Jurkat, Clone E6-1 (cell line): ENCODE results near the gene DCST2. TPM values are rescaled to one million over a fixed set of nuclear protein-coding genes. Genes with fewer than 3 reads are reported as not detected.

Source experiments
- DNase-seq: peaks from one replicate; pipeline ENCODE4 v3.0.0-alpha.2; 2011; ENCODE audit warnings: low read depth, low spot score
- H3K4me3 ChIP-seq: 2 replicates; pipeline ENCODE4 v1.5.1; 2011; ENCODE audit warnings: mild to moderate bottlenecking, low read length, control low read depth, moderate library complexity
- polyA plus RNA-seq: library from polyadenylated mRNA; unstranded; fragments of >200 nt; gene quantifications from one replicate; pipeline ENCODE4 v1.2.1, GENCODE V29; 2012; ENCODE audit warnings: missing spikeins; ENCODE audit not compliant: insufficient read length, insufficient read depth

The DCST2 gene
- polyA plus RNA-seq: not detected

DNA sequence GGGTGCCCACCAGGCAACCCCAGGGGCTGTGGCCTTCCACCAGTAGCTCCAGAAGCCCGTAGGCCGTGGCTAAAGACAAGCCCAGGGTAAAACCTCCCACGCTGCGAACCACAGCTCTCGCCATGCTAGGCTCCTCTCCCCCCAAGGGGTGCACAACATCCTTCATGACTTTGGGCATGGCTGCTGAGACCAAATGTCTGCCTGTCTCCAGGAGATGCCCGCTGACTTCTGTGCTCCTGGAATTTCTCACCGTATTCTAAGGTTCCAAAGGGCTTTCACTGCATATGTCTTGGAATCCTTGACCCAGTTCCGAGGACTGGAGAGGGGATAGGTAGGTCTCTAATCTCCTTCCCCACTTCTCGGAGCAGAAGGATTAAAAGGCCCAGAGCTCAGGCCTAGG is at the start of gene DCST2, which contains the start of gene DCST1:
Gene DCST2, minus strand, starts transcription at position 258 of the 400 bp plus-strand sequence. Its CDS starts 80 bp downstream, at position 178.
Gene DCST1, plus strand, starts transcription at position 301 of the 400 bp plus-strand sequence. CDS start 213 bp downstream, outside the sequence.
- no peak for DNase-seq
- H3K4me3 ChIP-seq: no peak within 1 kb of the TSS

DNA sequence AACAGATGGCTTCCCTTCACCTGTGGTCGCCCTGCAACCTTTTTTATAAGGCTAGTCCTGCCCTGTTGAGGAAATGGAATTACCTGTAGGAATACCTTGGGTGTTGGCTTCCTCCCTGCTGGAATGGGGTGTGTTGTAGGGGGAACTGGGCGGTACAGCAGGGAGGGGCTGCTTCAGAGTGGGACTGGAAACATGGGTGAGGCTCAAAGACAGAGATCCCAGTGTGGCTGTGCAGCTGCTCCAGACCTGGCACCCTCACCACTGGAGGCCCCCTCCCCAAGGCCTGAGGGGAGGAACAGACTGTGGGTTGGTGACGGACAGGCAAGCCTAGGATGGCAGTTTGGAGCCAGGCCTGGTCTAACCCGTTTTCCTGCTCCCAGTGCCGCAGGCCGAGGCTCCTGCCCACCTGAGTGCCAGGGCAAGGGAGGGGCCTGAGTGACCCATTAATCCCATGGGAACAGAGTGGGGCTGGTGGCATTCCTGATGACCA is 49.5 kb upstream of the DCST2 start:
- H3K4me3 ChIP-seq: no peak overlapping the region
- no peak for DNase-seq

DNA sequence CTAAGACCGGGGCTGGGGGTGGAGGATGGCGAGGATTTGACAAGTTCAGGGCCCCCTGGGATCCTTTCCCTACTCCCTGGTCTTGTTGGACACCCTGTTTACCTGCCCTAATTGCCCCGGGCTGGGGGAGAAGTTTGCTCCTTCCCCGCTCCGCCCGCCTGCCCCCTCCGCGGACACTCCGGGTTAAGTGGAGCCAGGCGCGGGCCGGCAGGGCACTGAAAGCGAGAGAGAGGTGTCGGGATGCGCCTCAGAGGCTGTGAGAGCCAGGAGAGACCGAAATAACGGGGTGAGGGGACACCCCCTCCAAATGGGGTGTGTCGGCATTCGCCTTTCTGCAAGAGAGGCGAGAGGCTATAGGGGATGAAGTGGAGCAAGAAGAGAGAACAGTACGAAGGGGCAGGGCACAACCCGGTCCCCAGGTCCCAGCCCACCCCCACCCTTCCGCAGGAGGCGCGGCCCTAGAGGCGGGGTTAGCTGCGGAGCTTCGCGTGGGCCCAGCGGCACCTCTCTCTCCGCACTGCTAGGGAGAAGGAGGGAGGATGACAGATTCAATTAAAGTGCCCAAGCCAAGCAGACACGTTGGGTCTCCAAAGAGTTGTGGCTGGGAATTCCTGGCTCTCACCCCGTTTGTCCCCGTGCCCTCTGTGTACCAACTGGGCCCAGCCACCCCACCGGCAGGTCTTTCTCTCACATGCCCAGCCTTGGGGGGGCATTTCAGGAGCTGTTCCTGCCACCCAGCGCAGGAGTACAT is 48.9 kb upstream of the DCST2 start:
- no peak overlapping the region for H3K4me3 ChIP-seq
- DNase-seq: no peak

DNA sequence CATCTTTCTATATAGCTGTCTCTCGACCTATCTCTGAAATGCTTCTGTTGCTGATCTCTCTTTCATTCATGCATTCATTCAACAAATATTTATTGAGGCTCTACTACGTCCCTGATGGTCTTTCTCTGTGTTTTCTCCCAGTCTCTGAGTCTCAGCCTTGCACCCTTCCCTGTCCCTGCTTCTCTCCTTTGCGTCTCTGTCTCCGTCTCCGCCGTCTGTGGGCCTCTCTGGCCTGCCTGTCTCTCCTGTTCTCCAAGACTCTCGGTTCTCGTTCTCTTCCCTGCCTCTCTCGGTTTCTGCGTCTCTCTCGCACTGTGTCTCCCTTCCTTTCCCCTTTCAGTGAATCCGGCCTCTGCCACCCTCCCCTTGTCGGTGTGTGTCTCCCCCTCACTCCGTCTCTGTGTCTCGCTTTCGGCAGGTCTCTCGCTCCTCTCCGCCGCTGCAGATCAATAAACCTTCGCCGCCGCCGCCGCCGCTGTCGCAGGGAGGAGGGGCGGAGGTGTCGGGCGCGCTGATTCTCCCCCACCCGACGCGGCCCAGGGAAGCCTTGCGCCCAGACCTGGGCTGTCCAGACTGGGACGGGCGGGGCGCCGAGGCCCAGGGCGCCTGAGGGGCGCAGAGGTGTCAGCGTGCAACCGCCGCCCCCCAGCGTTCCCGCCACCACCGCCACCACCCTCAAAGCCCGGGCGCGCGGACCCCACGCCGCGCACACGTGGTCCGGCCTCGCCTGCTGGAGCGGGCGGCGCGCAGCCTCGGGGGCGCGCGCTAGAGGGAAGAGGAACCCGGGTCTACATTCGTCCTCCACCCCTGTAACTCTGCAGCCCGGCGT is 48.1 kb upstream of the DCST2 start:
- peak overlapping the region; percentile 12 for H3K4me3 ChIP-seq
- DNase-seq: no peak

DNA sequence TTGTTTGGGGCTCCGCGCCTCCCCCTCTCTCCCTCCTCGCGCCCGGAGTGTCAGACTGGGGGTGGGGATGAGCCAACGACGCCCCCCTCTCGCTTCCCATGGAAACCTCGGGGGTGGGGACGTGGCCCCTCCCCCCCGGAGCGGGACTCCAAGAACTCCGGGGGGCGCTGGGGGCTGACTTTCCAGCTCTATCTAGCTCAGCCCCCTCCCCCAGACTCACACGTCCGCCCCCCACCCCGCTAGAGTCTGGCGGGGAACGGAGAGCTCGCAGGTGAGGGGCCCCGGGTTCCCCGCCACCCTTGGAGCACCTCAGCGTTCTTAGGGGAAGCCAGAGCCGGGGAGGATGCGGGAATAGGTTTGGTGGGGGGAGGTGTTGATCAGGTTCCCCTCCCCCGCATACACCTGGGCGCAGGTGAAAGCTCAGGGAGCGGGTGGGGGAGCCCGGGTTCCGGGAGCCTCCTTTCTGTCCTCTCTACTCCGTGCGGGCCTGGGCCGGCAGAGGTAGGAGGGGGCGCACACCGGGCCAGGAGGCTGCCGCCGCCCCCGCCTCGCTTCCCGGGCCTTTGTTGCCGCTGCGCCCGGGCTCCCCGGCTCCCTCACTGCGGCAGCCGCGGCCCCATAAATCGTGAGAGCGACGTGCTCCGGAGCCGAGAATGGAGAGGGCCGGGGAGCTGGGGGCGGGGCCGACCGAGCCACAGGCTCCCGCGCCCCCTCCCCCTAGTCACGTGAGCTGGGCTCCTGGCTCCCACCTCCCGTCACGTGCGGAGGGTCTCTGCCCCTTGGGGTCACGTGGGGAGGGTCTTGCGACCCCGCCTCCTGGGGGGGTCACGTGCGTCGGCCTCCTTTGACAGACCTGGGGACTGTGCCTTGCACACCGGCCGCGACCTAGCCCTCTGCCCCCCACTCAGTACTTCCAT is 47.0 kb upstream of the DCST2 start:
- peak overlapping the region; percentile 50 for H3K4me3 ChIP-seq
- DNase-seq: peak; percentile 73

DNA sequence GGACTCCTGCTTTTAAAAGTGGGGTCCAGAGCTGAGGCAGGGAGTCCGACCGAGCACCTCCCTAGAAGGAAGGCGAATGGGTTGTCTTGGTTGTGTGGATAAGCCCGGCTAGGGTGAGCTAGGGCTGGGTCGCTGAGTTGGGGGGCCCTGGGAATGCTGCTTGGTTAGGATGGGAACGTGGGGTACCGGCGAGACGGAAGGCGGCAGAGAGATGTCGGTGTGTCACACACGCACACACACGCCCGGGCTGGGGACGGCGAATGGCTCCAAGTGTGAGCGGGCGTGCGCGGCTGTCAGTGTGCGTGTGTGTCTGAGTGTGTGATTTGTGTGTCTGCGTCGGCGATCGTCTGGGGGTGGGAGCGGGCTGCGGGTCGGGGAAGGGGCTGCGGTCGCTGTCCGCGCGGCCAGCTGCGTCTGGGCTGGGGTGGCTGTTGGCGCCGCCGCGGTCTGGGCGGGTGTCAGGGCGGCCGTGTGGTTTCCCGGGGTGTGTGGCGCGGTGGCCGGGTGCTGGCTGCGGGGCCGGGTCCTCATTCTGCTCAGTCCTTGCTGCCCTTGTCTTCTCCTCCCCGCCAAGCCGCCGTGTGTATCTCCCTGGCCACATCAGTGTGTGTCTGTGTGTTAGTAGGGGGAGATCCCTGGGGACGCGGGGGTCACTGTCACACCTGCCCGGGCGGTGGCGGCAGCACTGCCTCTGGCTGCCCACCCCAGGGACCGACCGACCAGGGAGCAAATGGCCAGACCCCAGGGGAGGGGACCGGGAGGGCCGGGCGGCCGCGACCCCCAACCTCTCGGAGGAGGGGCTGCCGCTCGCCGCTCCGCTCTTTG is 46.1 kb upstream of the DCST2 start:
- H3K4me3 ChIP-seq: peak overlapping the region; percentile 50

DNA sequence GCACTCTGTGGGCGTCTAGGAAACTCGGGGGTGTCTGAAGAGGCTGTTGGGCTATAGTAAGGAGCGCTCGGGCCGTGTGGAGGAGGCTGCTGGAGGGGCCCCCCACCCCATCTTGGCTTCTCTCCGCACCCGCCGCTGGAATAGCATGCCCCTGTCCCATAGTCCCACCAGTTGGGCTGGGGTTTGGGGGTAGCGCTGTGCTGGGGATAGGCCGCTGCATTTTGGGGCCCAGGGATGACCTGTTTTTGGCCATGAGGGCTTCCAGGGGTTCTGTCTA is 45.6 kb upstream of the DCST2 start:
- peak overlapping the region; percentile 48 for H3K4me3 ChIP-seq
- no peak for DNase-seq

More for the DNA sequence above, 46.1 kb upstream of the DCST2 start:
- DNase-seq: no peak

DNA sequence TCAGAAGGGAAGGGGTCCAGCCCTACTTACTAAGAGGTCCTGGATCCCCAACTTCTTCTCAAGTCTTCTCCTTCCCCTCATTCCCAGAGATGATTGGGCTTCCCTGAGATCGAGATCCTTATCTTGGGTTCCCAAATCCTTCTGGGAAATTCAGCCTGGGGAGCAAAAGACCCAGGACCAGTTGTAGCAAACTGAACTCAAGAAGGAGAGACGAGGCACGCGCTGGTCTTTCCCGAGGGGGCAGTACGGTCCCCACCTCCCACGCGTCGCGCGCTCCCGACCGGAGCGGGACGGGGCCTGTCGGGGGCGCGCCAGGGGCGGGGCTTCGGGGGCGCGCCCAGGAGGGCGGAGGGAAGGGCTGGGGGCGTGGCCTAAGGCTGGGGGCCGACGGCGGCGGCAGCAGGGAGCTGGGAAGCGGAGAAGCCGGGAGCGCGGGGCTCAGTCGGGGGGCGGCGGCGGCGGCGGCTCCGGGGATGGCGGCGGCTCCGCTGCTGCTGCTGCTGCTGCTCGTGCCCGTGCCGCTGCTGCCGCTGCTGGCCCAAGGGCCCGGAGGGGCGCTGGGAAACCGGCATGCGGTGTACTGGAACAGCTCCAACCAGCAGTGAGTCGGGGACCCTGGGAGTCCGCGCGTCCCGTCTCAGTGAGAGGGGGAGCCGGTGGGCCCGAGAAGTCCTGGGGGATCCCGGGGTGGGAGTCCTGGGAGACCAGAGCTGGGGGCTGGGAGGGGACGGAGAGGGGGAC is 45.1 kb upstream of the DCST2 start, which contains the start of gene EFNA3:
Gene EFNA3, plus strand, starts transcription at position 369 of the 741 bp plus-strand sequence. Its CDS starts 105 bp downstream, at position 474.
- DNase-seq: no peak
- peak within 1 kb of the TSS; percentile 48 for H3K4me3 ChIP-seq

DNA sequence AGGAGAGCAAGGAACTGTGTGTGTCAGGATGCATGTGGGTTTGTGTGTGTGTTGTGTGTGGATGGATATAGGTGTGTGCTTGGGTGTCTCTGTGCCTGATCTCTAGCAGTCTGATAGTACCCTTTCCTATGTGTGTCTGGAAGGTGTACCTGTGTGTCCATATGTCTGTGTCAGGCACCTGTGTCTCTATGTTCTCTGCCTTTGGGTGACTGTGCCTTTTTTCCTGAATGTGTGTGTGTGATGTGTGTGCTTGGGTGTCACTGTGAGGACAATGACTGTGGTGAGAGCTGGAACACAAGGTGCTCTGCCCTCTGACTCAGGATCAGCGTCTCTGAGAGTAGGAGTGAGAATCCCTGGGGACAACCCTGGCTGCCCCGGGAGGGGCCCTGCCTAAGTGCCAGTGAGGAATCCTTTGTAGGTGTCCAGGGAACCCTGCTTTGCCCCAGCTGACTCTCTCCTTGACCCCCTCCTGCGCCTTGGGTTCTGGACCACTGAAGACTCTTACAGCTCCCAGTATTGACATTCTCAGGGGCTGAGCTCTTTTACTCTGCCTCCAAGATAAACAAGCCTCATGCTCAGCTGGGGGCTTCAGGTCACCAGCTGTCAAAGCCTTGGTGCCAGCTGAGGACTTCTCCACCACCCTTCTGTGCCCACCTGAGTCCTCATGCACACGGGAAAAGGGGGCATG is 44.3 kb upstream of the DCST2 start:
- DNase-seq: no peak
- no peak overlapping the region for H3K4me3 ChIP-seq

DNA sequence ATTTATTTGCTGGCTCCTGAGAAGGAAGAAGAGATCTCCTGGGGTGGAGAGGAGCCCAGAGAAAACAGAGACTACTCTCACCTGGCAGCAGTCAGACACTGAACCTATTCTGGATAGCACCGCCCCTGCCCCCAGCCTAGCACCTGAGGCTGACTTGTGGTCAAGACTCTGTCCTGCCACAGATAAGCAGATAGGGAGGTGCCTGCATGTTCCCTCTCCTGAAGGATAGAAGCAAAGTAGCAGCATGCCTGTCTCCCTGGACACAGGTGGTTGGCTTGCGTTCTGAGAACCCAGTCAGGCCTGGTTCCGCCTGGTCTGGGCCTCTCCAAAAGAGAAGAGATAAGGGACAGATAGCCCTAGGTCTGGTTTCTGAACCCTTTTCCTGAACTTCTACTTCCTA is 43.8 kb upstream of the DCST2 start:
- no peak overlapping the region for H3K4me3 ChIP-seq
- no peak for DNase-seq

DNA sequence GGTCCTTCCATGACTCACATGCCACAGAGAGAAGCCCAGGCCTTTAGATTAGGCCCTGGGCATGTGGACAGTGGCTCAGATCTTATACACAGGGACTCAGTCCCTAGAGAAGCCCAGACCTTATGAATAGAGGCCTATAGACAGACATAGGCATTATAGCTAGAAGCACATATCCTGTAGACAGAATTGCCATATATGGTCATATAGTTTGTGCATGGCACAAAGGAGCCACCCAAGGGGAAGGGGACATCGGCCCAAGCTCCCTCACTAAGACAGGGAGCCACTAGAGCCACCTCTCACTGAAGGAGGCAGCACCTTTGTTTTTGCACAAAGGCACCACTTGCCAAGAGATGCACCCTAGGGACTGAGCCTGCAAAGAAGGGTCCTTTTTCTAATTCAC is 42.8 kb upstream of the DCST2 start:
- no peak overlapping the region for H3K4me3 ChIP-seq
- no peak for DNase-seq

DNA sequence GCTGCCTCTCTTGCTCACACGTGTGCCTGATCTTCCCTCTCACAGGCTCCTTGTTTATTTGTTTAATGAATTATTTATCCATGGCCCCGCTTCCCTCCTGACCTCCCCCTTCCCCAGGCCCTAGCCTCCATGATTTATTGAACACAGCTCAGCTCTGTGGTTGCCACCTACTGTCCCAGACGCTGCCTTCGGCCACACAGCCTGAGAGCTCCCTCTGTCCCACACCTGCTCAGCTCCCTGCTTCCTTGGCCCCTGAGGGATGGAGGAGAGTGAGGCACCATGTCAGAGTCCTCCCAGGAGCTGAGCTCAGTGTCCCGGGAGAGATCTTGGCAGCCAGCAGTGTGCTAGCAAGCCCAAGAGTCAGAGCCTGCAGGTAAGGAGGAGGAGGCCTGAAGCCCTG is 42.0 kb upstream of the DCST2 start:
- no peak overlapping the region for H3K4me3 ChIP-seq
- no peak for DNase-seq

DNA sequence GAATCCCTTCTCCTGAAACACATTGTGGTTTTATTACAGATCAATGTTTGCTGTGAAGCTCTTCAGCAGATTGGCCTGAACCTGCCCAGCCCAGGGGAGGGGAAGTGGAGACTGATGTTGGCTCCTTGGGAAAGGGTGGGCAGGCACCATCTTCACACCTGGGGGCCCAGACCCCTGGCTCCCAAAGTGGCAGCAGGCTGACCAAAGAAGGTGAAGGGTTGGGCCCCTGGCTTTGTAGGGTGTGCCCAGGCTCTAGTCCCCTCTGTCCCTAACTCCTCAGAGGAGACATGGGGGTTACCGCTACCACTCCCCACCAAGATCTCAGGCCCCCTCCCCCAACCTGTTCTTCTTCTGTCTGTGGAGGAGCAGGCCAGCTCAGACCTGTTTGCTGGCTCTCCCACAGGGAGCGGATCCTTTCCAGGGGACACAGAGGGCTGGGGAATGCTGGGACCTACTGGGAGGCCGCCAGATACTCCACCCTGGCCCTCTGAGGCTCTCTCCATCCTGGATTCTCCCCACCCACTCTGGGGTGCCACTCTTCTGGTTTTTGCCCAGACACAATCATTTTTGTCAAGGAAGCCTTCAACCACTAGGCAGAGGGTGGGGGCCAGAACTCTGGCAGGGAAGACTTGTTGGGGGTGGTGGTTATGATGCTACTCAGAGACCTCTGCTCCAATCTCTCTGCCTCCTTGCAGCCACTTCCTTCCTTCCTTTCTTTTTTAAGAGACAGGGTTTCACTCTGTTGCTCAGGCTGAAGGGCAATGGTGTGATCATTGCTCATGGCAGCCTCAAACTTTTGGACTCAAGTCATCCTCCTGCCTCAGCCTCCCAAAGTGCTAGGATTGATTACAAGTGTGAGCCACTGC is 40.0 kb upstream of the DCST2 start:
- DNase-seq: peak; percentile 83
- no peak overlapping the region for H3K4me3 ChIP-seq

DNA sequence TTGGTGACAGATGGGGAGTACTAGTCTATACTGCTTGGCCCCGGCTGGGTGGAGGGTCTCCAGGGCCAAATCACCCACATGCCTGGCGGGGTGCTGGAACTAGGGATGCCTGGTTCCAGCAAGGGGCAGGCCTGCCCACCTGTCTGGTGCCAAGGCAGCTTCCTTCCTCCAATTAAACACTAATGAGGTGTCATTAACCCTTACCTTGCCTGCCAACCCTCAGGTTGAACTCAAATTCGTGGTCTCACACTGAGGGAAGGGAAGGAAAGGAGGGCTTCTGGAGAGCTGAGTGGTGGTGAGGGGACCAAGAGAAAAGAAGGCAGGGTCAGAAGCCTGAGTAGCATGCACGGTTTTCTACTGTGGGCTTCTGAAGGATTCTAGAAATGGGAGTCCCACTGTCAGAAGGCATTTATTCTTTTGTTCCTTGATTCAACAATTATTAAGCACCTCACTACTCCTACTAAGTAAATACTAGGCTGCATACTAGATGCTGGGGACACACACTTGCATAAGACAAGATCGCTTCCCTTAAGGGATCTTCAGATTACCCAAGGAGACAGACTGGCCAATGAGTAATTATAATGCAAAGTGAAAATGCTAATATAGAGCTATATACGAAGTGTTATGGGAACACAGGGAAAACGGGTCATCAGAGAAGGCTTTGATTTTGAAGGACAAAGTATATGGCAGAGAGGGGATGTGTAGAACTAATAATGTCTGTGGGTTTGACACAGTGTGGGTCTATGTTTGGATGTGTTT is 39.1 kb upstream of the DCST2 start:
- no peak for DNase-seq
- no peak overlapping the region for H3K4me3 ChIP-seq

DNA sequence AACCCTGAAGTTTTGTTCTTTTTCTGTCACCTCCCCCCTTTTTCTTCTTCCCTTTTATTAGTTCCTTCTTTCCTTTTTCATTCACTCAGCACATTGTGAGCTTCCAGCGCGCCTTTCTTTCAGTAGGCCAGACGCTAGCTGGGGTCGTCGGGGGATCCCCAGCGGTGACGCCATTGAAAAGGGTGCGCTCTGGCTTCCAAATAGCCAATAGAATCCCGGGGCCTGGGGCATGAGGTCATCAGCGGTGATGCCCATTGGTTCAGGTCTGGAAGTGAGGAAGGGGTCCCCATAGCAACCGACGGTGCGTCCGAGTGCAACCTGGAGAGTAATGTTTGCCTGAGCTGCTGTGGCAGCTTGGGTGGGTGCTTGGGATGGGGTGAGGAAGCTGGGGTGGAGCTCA is 38.1 kb upstream of the DCST2 start:
- DNase-seq: no peak
- H3K4me3 ChIP-seq: no peak overlapping the region
